CD4-positive, alpha-beta T cell treated with Interleukin-4 for 1 hour (primary cell): Measurements from ENCODE around the gene APLNR.
"Not testable (repeated sequence)": the region's sequence is repeated elsewhere in the genome, so short reads cannot be mapped to it uniquely, and the experiment has no call there.

Source experiments
- DNase-seq, 2 donors: peaks; one replicate each; pipeline ENCODE4 v3.0.0-alpha.2; 2020 to 2022

APLNR gene

DNA sequence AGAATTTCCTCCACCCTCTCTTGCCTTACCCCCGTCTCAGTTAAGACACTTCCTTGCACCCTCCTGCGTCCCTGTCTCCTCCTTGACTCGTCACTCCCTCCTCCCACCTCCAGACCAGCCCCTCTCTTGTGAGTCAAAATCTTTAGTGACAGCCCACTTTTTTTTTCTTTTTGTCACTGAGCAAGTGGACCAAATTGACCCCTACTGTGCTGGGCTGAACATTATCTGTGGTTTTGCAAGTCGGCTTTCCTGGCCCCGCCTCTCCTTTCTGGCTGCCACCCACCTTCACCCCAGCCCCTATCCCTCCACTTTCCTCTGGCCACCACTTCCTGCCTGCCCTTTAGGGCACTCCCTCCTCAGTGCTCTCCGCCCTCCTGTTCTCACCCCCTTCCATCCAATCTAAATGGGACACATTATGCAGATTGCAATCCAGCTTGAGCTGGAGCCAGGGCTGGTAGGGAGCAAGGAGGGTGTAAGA lies at the start of gene APLNR:
Gene APLNR (minus strand): TSS at position 47 of the 478 bp plus-strand sequence. CDS start 246 bp downstream, outside the sequence.
- DNase-seq, result no peak

DNA sequence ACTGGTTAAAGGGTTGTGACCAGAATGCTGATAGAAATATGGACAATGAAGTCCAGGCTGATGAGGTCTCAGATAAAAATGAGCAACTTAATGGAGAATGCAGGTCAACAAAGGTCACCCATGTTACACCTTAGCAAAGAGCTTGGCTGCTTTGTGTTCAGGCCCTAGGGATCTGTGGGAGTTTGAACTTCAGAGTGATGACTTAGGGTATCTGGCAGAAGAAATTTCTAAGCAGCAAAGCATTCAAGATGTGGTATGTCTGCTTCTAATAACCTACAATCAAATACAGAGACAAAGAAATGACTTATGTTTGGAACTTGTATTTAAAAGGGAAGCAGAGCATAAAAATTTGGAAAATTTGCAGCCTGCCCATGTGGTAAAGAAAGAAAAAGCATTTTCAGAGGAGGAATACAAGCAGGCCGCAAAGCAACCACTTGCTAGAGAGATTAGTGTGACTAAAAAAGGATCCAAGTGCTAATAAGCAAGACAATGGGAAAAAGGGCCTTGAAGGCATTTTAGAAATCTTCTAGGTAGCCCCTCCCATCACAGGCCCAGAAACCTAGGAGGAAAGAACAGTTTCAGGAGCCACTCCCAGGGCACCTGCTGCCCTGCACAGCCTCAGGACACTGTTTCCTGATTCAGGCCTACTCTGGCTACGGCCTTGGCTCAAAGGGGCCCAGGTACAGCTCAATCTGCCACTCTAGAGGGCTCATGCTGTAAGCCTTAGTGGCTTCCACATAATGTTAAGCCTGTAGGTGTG lies 46.4 kb upstream of the APLNR start:
- no peak for DNase-seq

DNA sequence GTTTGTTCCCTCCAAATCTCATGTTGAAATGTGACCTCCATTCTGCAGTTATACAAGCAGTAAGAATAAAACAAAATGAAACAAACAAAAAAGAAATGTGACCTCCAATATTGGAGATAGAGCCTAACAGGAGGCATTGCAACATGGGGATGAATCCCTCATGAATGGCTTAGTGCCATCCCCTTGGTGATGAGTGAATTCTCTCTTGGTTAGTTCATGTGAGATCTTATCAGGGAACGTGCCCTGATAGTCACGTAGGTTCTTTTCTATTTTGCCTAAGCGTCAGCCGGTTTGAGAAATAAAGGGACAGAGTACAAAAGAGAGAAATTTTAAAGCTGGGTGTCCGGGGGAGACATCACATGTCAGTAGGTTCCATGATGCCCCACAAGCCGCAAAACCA lies 44.5 kb upstream of the APLNR start:
- DNase-seq, result not testable (repeated sequence)

DNA sequence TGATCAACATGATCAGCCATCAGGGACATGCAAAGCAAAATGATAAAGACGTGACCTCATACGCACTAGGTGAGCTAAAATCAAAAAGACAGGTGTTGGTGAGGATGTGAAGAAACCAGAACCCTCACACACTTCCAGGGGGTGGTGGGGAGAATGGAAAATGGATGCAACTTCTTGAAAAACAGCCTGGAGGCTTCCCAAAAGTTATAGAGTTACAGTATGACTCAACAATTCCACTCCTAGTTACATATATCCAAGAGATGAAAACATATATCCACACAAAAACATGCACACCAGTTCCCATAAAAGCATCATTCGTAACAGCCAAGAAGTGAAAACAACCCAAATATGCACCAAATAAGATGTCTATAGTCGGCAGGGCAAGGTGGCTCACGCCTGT lies 42.1 kb upstream of the APLNR start:
- no peak for DNase-seq

DNA sequence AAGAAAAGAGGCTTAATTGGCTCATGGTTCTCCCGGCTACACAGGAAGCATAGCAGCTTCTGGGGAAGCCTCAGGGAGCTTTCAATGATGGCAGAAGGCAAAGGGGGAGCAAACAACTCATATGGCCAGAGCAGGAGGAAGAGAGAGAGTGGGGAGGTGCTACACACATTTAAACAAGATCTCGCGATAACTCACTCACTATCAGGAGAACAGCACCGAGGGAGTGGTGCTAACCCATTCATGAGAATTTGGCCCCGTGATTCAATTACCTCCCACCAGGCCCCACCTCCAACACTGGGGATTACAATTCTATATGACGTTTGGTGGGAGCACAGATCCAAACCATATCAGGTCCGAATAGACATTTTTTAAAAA lies 41.7 kb upstream of the APLNR start:
- no peak for DNase-seq

DNA sequence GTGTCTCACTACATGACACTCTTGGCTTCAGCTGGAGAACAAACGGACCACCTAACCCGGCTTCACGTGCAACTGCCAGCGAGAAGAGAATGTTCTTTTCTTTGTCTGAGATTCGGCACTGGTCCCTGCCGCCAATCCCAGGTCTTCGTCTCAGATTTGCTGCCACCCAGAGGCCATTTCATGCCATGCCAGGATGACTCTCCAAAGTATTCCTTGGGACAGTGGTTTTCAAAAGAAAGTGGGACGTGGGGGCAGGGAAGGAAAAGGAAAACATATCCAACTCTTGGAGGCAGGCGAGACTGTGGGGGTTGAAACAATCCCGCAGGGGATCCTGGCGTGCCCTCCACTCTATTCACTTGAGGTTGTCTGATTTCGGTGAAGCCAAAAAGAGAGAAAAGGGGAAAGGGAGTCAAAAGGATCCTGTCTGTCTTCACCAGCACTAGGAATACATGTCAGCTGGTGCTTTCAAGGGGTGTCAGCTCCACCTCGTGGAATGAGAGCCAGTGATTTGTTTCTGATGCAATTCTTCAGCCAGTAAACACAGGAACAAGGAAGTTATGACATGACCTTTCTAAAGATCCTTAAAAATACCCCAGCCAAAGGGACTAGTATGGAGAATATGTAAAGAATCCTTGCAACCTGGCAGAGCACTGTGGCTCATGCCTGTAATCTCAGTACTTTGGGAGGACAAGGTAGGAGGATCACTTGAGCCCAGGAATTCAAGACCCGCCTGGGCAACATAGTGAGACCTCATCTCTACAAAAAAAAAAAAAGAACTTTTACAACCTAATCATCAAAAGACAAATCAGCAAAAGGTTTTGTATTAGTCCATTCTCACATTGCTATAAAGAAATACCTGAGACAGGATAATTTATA lies 41.0 kb upstream of the APLNR start:
- DNase-seq, result peak in 1 of 2 donors; percentile 14

DNA sequence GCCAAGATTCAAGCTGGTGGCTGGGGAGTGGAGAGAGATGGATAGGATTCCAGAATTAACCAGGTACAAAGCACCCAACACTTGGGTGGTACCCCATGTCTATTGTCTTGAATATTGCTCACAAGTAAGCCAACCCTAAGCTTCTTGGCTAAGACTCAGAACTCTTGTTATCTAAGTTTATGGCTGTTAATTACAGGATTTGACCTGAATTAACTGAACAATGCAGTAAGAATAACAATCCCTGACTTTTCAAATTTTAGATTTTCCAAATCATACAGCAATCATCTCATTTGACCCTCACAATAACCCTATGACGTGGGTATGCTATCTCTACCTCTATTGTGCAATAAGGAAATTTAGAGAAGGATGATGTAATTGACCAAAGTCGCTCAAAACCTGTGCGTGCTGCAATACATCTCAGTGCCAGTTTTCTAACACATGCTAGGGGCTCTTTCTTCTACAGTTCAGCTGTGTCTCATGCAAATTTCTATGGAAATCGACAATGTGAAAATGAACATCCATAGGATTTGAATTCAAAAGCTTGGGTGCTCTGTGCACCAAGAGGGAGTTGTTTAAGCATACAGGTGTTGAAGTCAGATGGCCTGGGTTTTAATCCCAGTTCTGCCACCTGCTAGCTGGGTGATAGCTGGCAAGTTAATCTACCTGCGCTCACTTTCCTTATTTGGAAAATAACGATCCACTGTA lies 40.1 kb upstream of the APLNR start:
- DNase-seq, result no peak

DNA sequence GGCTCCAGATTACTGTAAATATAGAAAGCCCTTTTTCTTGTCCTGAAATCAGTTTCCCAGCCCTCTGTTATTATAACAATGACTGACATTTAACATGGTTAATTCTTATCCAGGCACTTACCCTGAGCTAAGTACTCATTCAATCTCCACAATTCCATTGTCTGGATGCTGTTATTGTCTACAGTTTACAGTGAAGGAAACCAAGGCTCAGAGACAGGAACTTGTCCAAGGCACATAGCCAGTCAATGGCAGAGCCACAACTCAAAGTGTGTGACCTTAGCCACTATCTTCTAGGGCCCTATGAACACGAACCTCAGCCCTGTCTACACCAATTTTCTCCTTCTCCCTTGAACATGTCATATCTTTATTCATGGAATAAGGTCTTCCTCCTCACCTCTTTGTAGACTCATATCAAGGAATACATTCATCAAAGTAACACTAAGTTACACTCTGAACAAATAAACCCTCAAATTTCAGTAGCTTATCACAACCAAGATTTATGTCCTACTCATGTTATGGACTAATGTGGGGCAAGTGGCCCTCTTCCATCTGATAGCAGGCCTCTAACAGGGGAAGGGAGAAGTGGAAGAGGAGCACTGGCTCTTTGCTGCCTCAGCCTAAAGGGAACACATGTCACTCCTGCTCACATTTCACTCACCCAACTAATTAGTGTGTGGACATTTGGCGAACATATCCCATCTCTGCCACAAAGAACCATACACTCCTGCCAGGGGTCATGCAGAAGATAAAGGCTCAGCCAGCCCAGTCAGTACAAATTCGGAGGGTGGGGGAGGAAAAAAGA lies 39.3 kb upstream of the APLNR start:
- DNase-seq, result no peak

DNA sequence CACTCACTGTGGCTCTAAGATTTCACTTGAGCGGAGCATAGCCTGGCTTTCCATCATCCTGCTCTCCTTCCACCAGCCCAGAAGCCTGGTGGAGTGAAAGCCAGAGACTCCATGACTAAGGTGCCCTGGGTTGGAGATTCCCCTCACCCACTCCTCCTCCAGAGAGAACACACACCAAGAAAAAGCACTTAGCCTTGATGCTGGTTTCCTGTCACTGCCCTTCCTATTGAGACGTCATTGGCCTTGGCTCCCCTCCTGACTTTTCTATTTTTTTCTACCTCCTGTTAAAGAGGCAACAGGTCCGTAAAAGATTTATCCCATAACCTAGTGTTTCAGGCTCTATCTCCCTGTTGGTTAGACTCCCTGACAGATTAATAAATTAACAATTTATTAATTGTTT lies 38.5 kb upstream of the APLNR start:
- no peak for DNase-seq

DNA sequence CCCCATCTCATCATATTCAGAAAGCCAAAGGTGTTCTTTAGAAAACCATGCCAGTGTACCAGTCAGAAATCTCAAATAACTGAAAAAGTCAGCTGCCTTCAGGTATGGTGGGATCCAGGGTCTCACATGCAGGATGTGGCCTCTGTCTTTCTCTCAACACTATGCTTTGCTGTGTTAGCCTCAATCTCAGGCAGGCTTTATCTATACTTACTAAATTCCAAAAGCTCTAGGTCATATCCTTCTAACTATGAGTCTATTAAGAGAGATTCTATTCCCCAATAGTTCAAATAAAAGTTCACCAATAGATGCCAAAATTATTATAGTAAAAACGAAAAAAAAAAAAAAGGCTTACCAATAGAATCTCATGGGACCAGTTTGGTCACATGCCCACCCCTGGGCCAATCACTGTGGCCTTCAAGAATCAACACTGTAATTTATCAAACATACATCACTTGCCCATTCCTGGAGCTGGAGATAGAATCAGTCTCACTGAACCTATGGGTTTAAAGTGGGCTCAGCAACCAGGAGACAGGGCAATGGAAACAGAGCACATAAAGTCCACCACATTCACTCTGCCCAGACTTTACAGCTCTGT lies 38.0 kb upstream of the APLNR start:
- DNase-seq, result no peak

DNA sequence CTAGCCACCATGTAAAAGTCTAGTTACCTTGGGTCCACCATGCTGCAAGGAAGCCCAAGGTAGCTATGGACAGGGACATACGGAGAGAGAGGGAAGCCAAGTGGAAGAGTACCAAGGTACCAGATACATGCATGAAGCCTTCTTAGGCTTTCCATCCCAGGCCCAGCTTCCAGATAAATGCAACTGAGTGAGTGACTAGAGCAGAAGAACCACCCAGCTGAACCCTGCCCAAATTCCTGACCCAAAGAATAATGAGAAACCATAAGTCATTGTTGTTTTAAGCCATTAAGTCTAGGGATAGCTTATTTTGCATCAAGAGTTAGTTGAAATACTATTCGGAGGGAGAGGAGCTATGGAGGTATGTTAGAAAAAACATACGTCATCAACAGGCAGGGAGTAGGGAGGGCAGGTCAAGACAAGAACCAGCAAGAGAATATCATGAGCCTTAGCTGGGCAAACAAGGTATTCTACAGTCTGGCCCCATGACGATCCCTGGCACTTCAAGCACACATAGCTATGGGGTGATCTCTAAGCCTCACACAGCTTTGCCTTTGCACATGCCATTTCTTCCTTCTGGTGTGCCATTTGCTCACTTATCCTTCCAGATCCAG lies 36.5 kb upstream of the APLNR start:
- DNase-seq, result no peak

DNA sequence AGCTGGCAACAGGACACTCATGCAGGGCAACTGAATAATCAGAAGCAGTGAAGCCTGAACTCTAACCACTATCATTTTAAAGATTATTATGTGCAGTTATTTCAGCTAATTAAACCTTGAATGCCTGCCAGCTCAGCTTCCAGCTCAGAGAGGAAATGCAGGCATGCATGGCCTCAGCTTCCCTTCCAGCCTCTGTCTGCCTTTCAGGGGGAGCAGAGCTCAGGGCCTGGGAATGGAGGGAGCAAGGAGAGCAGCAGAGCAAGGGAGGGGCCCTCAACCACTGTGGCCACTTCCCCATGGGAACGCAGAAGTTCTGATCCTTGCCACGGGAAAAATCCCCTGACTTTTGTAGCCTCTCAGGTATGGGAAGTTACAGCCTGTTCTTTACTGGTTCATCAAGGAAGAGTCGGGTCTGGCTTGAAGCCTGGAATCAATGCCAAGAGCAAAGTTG lies 32.5 kb upstream of the APLNR start:
- no peak for DNase-seq

DNA sequence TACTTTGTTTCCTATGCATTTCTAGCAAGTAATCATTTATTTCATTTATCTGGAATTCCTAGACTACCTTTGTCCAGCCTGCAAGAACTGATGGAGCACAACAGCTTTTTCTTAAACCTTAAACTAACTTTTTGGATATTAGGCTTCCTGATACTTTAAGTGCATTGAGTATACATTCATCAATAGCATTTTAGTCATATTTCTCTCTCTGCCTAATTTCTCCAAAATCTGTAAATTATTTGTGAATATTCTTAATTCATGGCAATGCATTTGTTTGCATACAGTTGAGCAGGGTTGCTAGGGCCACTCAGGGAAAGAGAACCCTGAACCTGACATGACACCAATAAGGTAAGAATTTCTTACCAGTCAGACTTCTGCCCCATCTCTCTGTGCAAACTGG lies 29.1 kb upstream of the APLNR start:
- DNase-seq, result no peak

DNA sequence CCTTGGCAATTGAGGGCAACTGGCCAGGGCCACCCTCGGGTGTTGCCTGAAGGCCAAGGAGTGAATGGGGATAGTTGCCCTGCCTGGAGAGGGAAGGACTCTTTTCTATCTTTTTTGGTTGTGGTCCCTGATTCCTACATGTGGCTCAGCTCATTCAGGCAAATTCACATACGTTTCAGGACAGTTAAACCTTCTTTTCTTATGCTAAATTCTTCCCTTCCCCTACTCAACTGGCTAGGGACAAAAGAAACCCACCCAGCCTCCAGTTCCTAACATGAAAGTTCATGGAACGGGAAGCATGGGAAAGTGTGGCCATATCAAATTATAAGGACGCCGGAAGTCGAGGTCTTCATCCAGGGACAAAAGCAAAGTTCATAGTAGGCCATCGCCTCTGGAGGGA lies 26.3 kb upstream of the APLNR start:
- DNase-seq, result no peak

DNA sequence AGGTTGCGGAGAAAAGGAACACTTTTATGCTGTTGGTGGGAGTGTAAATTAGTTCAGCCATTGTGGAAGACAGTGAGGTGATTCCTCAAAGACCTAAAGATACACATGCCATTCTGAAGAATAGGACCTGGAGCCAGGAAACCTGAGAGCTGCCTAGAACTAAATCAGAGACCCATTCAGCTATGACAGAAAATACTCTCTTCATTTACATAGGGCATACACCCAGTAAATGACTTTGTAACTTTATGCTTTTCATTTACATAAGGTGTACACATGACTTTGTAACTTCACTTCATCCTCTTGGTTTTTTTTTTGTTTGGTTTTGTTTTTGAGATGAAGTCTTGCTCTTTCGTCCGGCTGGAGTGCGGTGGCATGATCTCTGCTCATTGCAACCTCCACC lies 25.1 kb upstream of the APLNR start:
- no peak for DNase-seq

DNA sequence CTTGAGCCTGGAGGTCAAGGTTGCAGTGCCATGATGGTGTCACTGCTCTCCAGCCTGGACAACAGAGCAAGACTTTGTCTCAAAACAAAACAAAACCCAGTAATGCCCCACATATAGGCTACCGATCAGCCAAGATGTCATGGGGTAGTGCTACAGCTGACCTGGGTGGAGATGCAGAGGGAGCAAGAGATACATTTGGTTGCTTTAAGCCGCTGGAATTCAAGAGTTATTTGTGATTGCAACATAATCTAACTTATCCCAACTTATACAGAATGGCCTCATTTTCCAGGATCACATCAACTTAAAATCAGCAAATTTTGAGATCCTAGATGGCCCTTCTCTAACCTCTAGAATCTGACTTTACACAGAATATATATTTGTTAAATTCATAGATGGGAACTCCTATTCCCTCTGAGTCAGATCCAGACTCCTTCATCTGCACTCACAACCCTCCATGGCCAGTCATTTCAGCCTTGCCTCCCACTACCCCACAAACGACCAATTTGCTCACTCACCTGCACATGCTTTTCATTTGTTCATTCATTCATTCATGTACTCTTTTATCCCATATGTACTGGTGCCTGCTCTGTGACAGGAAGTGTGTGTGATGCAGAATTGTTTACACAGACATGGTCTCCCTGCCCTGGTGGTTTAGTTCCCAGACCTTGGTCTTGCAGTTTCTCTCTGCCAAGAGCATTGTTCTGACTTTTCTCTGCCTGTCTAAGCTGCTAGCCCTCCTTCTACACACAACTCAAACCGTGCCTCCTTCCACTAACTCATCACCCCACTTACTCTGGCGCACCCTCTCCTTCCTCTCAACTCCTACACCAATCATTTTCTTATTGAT lies 24.1 kb upstream of the APLNR start:
- DNase-seq, result no peak

DNA sequence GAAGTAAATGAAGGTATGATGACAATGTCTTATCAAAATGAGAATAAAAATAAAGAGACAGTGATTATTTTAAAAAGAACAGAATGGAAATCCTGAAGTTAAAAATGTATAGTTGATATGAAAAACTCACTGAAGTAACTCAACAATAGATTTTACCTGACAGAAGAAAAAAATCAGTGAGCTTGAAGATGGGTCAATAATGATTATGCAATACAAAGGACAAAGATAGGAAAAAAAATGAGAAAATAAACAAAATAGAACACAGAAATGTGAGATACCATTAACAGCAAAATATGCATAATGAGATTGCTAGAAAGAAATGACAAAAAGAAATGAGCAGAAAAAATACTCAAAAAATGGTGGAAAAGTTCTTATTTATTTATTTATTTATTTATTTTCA lies 19.1 kb upstream of the APLNR start:
- DNase-seq, result no peak

DNA sequence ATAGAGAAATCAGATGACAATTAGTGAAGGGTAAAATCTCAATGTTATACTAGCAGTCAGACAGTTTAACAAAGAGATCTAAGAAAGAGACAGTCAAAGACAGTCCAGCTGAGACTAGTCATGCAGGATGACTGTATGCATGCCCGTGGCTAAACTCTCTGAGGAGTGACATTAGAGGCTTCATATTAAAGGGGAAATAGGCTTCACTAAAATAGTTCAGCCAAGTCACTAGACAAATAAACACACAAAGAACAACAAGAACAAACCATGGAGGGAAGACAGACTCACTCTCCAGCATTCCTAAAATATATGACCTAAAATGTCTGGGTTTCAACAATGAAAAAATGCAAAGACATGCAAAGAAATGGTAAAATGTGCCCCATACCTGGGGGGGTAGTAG lies 18.6 kb upstream of the APLNR start:
- no peak for DNase-seq

DNA sequence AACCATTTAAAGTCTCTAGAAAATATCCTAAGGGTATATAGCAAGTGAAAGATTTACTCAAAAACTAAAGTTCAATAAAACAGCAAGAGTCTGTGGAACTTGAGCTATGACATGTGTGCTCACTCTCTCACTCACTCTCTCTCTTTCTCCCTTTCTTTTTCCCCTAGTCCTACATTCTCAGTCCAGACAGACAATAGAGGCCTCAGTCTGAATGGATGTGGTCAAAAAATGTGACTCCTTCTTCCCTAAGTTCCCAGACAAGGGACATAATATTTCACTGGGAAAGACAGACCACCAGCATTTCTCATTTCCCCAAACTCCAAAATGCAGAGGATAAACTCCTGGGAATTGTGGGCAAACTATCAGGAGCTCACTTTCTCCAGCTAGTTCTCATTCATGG lies 17.6 kb upstream of the APLNR start:
- DNase-seq, result no peak

DNA sequence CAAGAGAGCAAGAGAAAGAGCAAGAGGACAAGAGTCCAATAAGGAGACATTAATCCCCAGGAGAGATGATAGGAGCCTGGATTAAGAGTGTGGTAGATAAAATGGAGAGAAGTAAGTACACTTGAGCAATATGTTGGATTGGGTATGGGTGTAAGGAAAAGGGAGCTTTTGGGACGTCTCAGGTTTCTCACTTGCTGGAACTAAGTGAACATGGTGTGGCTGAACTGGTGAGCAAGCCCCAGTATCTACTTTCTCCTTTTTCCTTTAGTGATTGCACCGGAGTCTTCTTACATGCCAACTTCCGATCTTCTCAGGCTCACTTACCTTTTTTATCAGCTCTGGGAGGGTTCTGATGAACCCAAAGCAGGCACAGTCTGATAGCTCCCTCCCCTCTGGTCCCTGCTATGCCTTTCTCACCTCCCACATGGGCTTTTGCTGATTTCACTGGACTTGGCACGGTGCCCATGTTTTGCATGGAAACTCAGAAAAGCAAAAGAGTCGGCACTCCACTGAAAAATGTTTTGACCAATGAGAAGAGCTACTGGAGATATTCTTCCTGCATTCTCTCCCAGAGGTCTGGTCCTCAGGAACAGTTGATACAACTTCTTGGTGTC lies 14.5 kb upstream of the APLNR start:
- no peak for DNase-seq
